Measurements from ENCODE around the gene SPC24.
"Not testable (repeated sequence)": the region's sequence is repeated elsewhere in the genome, so short reads cannot be mapped to it uniquely, and the experiment has no call there.

SPC24 gene

GRCh38 chr19:11123114-11123513 lies 32.5 kb downstream of the SPC24 start:
- no peak for DNase-seq

- not testable (repeated sequence) for DNase-seq
Observed at GRCh38 chr19:11121963-11122362, 33.6 kb downstream of the SPC24 start.

GRCh38 chr19:11116507-11116906 lies 39.1 kb downstream of the SPC24 start:
- no peak for DNase-seq

- DNase-seq, result no peak
Observed at GRCh38 chr19:11115895-11116446, 39.6 kb downstream of the SPC24 start.

DNA sequence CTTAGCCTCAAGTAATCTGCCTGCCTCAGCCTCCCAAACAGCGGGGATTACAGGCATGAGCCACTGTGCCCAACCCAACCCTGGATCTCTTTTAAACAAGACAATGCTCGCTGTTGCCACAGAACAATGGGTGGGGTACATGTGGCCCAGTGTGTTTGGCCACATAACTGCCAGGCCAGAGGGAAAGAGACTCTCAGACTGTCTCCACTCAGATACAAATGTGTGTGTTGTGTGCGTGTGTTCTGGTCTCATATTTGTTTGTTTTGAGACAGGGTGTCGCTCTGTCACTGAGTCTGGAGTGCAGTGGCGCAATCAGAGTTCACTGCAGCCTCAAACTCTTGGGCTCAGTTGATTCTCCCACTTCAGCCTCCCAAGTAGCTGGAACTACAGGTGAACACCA lies 40.5 kb downstream of the SPC24 start:
- DNase-seq, result no peak

- DNase-seq, result no peak
Observed at GRCh38 chr19:11113140-11113708, 42.4 kb downstream of the SPC24 start.

DNA sequence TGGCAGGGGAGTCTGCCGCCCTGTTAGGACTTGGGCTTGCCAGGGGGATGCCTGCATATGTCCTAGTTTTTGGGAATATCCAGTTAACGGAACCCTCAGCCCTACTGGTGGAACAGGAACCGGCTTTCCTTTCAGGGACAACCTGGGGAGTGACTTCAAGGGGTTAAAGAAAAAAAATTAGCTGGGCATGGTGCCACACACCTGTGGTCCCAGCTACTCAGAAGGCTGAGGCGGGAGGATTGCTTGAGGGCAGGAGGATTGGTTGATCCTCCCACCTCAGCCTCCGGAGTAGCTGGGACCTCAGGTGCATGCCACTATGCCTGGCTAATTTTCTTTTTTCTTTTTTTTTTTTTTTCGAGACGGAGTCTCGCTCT lies 43.8 kb downstream of the SPC24 start:
- no peak for DNase-seq

DNA sequence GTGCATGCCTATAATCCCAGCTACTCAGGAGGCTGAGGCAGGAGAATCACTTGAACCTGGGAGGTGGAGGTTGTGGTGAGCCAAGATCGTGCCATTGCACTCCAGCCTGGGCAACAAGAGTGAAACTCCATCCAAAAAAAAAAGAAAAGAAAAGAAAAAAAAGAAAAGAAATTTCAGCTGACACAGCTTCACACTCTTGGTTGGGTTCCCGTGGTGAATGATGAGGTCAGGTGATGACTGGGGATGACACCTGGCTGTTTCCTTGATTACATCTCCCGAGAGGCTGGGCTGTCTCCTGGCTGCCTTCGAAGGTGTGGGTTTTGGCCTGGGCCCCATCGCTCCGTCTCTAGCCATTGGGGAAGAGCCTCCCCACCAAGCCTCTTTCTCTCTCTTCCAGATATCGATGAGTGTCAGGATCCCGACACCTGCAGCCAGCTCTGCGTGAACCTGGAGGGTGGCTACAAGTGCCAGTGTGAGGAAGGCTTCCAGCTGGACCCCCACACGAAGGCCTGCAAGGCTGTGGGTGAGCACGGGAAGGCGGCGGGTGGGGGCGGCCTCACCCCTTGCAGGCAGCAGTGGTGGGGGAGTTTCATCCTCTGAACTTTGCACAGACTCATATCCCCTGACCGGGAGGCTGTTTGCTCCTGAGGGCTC lies 44.3 kb downstream of the SPC24 start:
- no peak for DNase-seq

DNA sequence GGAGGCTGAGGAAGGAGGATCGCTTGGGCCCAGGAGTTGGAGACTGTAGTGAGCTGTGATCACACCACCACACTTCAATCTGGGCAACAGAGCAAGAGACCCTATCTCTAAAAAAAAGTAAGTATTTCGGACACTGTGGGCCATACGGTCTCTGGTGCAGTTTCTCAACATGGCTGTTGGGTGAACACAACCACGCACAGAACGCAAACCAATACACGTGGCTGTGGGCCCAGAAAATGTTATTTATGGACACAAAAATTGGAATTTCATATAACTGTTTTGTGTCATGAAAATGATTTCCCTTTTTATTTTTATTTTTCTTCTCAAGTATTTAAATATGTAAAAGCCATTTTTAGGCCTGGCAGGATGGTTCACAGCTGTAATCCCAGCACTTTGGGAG lies 46.8 kb downstream of the SPC24 start:
- DNase-seq, result no peak

DNA sequence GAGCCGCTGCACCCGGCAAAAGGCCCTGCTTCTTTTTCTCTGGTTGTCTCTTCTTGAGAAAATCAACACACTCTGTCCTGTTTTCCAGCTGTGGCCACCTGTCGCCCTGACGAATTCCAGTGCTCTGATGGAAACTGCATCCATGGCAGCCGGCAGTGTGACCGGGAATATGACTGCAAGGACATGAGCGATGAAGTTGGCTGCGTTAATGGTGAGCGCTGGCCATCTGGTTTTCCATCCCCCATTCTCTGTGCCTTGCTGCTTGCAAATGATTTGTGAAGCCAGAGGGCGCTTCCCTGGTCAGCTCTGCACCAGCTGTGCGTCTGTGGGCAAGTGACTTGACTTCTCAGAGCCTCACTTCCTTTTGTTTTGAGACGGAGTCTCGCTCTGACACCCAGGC lies 49.1 kb downstream of the SPC24 start:
- no peak for DNase-seq

GRCh38 chr19:11105014-11105636 lies 50.5 kb downstream of the SPC24 start:
- DNase-seq, result no peak

DNA sequence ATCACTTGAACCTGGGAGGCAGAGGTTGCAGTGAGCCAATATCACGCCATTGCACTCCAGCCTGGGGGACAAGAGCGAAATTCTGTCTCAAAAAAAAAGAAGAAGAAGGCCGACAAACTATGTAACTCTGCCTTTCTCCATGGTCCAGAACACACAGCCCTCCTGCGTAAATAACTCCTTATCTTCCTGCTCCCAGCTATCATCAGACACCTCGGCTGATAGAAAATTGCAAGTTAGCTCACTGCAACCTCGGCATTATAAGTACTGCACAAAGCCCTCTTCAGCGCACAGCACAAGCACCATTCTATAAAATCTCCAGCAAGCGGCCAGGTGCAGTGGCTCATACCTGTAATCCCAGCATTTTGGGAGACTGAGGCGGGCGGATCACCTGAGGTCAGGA lies 51.9 kb downstream of the SPC24 start:
- not testable (repeated sequence) for DNase-seq

- DNase-seq, result no peak
Observed at GRCh38 chr19:11102944-11103343, 52.6 kb downstream of the SPC24 start.

GRCh38 chr19:11101057-11101456 lies 54.5 kb downstream of the SPC24 start:
- no peak for DNase-seq

GRCh38 chr19:11100049-11100448 lies 55.5 kb downstream of the SPC24 start:
- no peak for DNase-seq

- DNase-seq, result no peak
Observed at GRCh38 chr19:11098861-11099260, 56.7 kb downstream of the SPC24 start.

DNA sequence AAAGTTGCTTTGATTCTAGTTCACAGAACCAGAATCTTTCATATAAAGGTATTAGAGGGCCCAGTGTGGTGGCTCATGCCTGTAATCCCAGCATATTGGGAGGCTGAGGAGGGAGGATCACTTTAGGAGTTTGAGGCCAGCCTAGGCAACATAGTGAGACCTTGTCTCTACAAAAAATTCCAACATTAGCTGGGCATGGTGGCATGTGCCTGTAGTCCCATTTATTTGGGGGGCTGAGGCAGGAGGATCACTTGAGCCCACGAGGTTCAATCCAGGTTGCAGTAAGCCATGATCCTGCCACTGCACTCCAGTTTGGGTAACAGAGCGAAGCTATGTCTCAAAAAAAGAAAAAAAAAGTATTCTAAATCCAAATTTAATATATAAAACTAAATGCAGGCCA lies 57.3 kb downstream of the SPC24 start:
- no peak for DNase-seq

- not testable (repeated sequence) for DNase-seq
Observed at GRCh38 chr19:11097367-11097766, 58.2 kb downstream of the SPC24 start.

DNA sequence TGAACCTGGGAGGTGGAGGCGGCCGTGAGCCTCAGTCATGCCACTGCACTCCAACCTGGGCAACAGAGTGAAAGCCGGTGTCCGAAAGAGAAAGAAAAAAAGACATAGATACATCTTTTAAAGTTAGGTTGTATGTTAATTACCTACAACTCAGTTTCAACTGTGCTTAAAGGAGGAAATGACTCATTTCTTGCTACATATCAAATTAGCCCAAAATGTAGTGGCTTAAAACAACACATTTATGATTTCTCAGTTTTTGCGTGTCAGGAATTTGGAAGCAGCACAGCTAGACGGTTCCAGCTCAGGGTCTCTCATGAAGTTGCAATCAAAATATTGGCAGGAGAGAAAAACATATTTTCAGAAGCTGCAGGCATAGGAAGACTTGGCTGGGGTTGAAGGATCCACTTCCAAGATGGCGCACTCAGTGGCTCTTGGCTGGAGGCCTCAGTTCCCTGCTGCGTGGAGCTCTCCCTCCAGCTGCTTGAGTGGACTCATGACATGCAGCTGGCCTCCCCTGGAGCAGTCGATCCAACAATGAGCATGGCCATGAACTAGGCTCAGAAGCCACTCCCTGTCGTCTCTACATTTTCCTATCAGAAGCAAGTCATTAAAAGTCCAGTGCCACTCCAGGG lies 59.3 kb downstream of the SPC24 start:
- peak; percentile 71 for DNase-seq
